GM23338 (cell line): ENCODE data around the gene NSMCE1. TPM values are rescaled to one million over a fixed set of nuclear protein-coding genes. Genes with fewer than 3 reads are reported as not detected.

Source experiments
- ATAC-seq: fragments of 200-7000 bp; cut with Tn5 transposase; 3 replicates; pipeline ENCODE4 v1.9.1; 2020
- DNase-seq: peaks from one replicate; pipeline ENCODE4 v3.0.0-alpha.2; 2015; ENCODE audit warnings: low spot score
- H2AFZ ChIP-seq: fragments of 200-600 bp; sonication (generic); 2 replicates; pipeline ENCODE4 v1.8.0; 2016; ENCODE audit warnings: antibody characterized with exemption, mild to moderate bottlenecking, moderate library complexity
- H3F3A ChIP-seq: fragments of 200-600 bp; sonication (generic); replicated peaks from 2 replicates; pipeline ENCODE4 v1.8.0; 2017; ENCODE audit warnings: antibody characterized with exemption, mixed run types, low read depth
- H3K27ac ChIP-seq: fragments of 200-600 bp; sonication (generic); 2 replicates; pipeline ENCODE4 v1.6.1; 2016; ENCODE audit warnings: low read depth
- H3K27me3 ChIP-seq: fragments of 200-600 bp; sonication (generic); 2 replicates; pipeline ENCODE4 v1.8.0; 2016; ENCODE audit warnings: mild to moderate bottlenecking, mixed run types, moderate library complexity; ENCODE audit not compliant: insufficient read depth
- H3K36me3 ChIP-seq: fragments of 200-600 bp; sonication (generic); 2 replicates; pipeline ENCODE4 v1.8.0; 2016; ENCODE audit warnings: mild to moderate bottlenecking; ENCODE audit not compliant: insufficient read depth
- H3K4me1 ChIP-seq: fragments of 200-600 bp; sonication (generic); 2 replicates; pipeline ENCODE4 v1.8.0; 2016; ENCODE audit warnings: mild to moderate bottlenecking, moderate library complexity; ENCODE audit not compliant: insufficient read depth
- H3K4me2 ChIP-seq: fragments of 200-600 bp; sonication (generic); 2 replicates; pipeline ENCODE4 v1.7.1; 2017; ENCODE audit warnings: mixed run types
- H3K4me3 ChIP-seq: fragments of 200-600 bp; sonication (generic); 2 replicates; pipeline ENCODE4 v1.6.1; 2016; ENCODE audit warnings: mixed run types
- H3K79me2 ChIP-seq: fragments of 200-600 bp; sonication (generic); replicated peaks from 2 replicates; pipeline ENCODE4 v1.8.0; 2017; ENCODE audit warnings: mild to moderate bottlenecking; ENCODE audit not compliant: insufficient read depth
- H3K9me2 ChIP-seq: fragments of 200-600 bp; sonication (generic); 2 replicates; pipeline ENCODE4 v1.8.0; 2017; ENCODE audit not compliant: insufficient read depth
- H4K20me1 ChIP-seq: fragments of 200-600 bp; sonication (generic); replicated peaks from 2 replicates; pipeline ENCODE4 v1.8.0; 2017; ENCODE audit warnings: mild to moderate bottlenecking; ENCODE audit not compliant: insufficient read depth
- H3K27ac Mint-ChIP-seq: 2 replicates; pipeline ENCODE4 v1.8.0; 2020; ENCODE audit warnings: inconsistent platforms, mild to moderate bottlenecking, moderate library complexity, mixed read lengths
- H3K27me3 Mint-ChIP-seq: 3 replicates; pipeline ENCODE4 v1.8.0; 2022; ENCODE audit warnings: low read depth, mild to moderate bottlenecking, moderate library complexity, mixed read lengths, inconsistent platforms; ENCODE audit not compliant: insufficient read depth, poor library complexity
- H3K36me3 Mint-ChIP-seq: 3 replicates; pipeline ENCODE4 v1.8.0; 2021; ENCODE audit warnings: low read depth, mild to moderate bottlenecking, inconsistent platforms, moderate library complexity, mixed read lengths
- H3K4me1 Mint-ChIP-seq: 3 replicates; pipeline ENCODE4 v1.8.0; 2020; ENCODE audit warnings: mild to moderate bottlenecking, inconsistent platforms, mixed read lengths
- H3K4me3 Mint-ChIP-seq: 3 replicates; pipeline ENCODE4 v1.8.0; 2021; ENCODE audit warnings: moderate library complexity, mild to moderate bottlenecking, inconsistent platforms, mixed read lengths
- H3K9me3 Mint-ChIP-seq: 3 replicates; pipeline ENCODE4 v1.8.0; 2020; ENCODE audit warnings: moderate library complexity, mild to moderate bottlenecking, inconsistent platforms, mixed read lengths
- CREB1 ChIP-seq: fragments of 250-450 bp; sonication (Bioruptor Pico); IDR thresholded peaks from 2 replicates; pipeline ENCODE4 v1.5.0; 2020; ENCODE audit warnings: low read depth, mild to moderate bottlenecking, moderate library complexity
- ETS1 ChIP-seq: IDR thresholded peaks from 2 replicates; pipeline ENCODE4 v1.6.1; 2016; ENCODE audit warnings: antibody characterized with exemption
- EZH2 ChIP-seq: fragments of 200-600 bp; sonication (generic); IDR thresholded peaks from one replicate; pipeline ENCODE4 v1.8.0; 2017; ENCODE audit warnings: antibody characterized with exemption, mild to moderate bottlenecking, low read depth; ENCODE audit not compliant: unreplicated experiment
- JUNB ChIP-seq: IDR thresholded peaks from one replicate; pipeline ENCODE4 v1.6.1; 2016; ENCODE audit warnings: antibody characterized with exemption; ENCODE audit not compliant: unreplicated experiment
- NANOG ChIP-seq: IDR thresholded peaks from 2 replicates; pipeline ENCODE4 v1.6.1; 2016; ENCODE audit warnings: antibody characterized with exemption, borderline replicate concordance
- REST ChIP-seq: IDR thresholded peaks from one replicate; pipeline ENCODE4 v1.6.1; 2018; ENCODE audit warnings: antibody characterized with exemption; ENCODE audit not compliant: unreplicated experiment
- STAT1 ChIP-seq: IDR thresholded peaks from one replicate; pipeline ENCODE4 v1.6.1; 2016; ENCODE audit warnings: antibody characterized with exemption; ENCODE audit not compliant: unreplicated experiment
- ZNF331 ChIP-seq: fragments of 250-450 bp; sonication (Bioruptor Pico); IDR thresholded peaks from 2 replicates; pipeline ENCODE4 v1.5.0; 2020; ENCODE audit warnings: low read depth, mild to moderate bottlenecking, moderate library complexity
- ZNF462 ChIP-seq: fragments of 250-450 bp; sonication (Bioruptor Pico); IDR thresholded peaks from 2 replicates; pipeline ENCODE4 v1.5.0; 2020; ENCODE audit warnings: mild to moderate bottlenecking, moderate library complexity
- polyA plus RNA-seq: library from polyadenylated mRNA; unstranded; fragments of >200 nt; fragmentation: Nextera tagmentation; extraction: Ambion mirVana; gene quantifications from 2 replicates; pipeline ENCODE4 v1.2.1, GENCODE V29; 2016
- total RNA-seq: library from RNA; depleted of rRNA; stranded (reverse); fragments of >200 nt; shearing (Covaris generic); gene quantifications from 2 replicates; pipeline ENCODE4 v1.2.3, GENCODE V29; 2014

Gene NSMCE1
- total and polyA plus RNA-seq, 2 experiments from 2014 or later = 30.6 to 50.8 TPM

- H3K36me3 ChIP-seq = no peaks in the 10 kb centered on the region
- Mint-ChIP-seq H3K4me1 (peaks cover 9% of the 10 kb centered on the region), H3K9me3 (no peaks in the 10 kb centered on the region), H3K36me3 (peaks cover 5% of the 10 kb centered on the region; the same call in 1 of the 3 replicates), H3K4me3 (no peak overlapping the region), H3K27me3 (peaks cover 3% of the 10 kb centered on the region), H3K27ac (no peak overlapping the region)
- no peaks in the 10 kb centered on the region for H4K20me1 ChIP-seq
- DNase-seq (peak; percentile 19), ATAC-seq (peak; percentile 33)
- no peaks in the 10 kb centered on the region for H3K4me1 ChIP-seq
- TF ChIP-seq EZH2 (no peak), ETS1 (no peak), CREB1 (no peak), NANOG (no peak), ZNF331 (no peak), REST (no peak), STAT1 (no peak), ZNF462 (no peak), JUNB (no peak)
- no peak overlapping the region for H3K4me3 ChIP-seq
- H3K9me2 ChIP-seq = no peaks in the 10 kb centered on the region
- H2AFZ ChIP-seq = no peak overlapping the region
- H3F3A ChIP-seq = no peaks in the 10 kb centered on the region
- no peak overlapping the region for H3K27ac ChIP-seq
- no peaks in the 10 kb centered on the region for H3K27me3 ChIP-seq
- no peak overlapping the region for H3K4me2 ChIP-seq
- no peaks in the 10 kb centered on the region for H3K79me2 ChIP-seq
These were observed 38.0 kb downstream of the NSMCE1 start for GRCh38 chr16:27230562-27231001.
